ENCODE measurements around the gene SLC17A5.

GRCh38 chr6:73675466-73676098, 21.8 kb upstream of the SLC17A5 start:
- TF ChIP-seq POLR2A (IDR thresholded peaks at IDR 0.05; ENCODE audit: low read depth, low read length) (no peak), POLR2AphosphoS5 (IDR thresholded peaks at IDR 0.05; ENCODE audit: low read depth, low read length) (no peak)

Measured in GM12892 (cell line).